IgD-negative memory B cell (primary cell): ENCODE results near the gene NDUFA5. TPM values are rescaled to one million over a fixed set of nuclear protein-coding genes. Genes with fewer than 3 reads are reported as not detected.

Experiments
- H3K27ac Mint-ChIP-seq, 3 donors: one replicate each; pipeline ENCODE4 v1.8.0; 2020 to 2022; ENCODE audit warnings: mild to moderate bottlenecking in 3 of 3, mixed read lengths in 3 of 3, moderate library complexity in 1 of 3
- H3K27me3 Mint-ChIP-seq: one replicate; pipeline ENCODE4 v1.8.0; 2021; ENCODE audit warnings: mixed read lengths
- H3K36me3 Mint-ChIP-seq: one replicate; pipeline ENCODE4 v1.8.0; 2020; ENCODE audit warnings: mild to moderate bottlenecking, mixed read lengths
- H3K4me1 Mint-ChIP-seq, 3 donors: one replicate each; pipeline ENCODE4 v1.8.0; 2020 to 2022; ENCODE audit warnings: mixed read lengths in 3 of 3, mild to moderate bottlenecking in 1 of 3
- H3K4me3 Mint-ChIP-seq, 4 donors: one replicate each; pipeline ENCODE4 v1.8.0; 2020 to 2022; ENCODE audit warnings: mild to moderate bottlenecking in 4 of 4, mixed read lengths in 4 of 4, moderate library complexity in 3 of 4
- H3K9me3 Mint-ChIP-seq, 3 donors: one replicate each; pipeline ENCODE4 v1.8.0; 2020 to 2021; ENCODE audit warnings: mixed read lengths in 3 of 3, mild to moderate bottlenecking in 1 of 3
- polyA plus RNA-seq: library from polyadenylated mRNA; unstranded; fragments of 300-500 nt; fragmentation: Illumina TruSeq; gene quantifications from one replicate; pipeline ENCODE4 v1.2.3, GENCODE V29; 2021

NDUFA5 gene
- polyA plus RNA-seq, 1 donor from 2014 or later = 77.9 TPM

DNA sequence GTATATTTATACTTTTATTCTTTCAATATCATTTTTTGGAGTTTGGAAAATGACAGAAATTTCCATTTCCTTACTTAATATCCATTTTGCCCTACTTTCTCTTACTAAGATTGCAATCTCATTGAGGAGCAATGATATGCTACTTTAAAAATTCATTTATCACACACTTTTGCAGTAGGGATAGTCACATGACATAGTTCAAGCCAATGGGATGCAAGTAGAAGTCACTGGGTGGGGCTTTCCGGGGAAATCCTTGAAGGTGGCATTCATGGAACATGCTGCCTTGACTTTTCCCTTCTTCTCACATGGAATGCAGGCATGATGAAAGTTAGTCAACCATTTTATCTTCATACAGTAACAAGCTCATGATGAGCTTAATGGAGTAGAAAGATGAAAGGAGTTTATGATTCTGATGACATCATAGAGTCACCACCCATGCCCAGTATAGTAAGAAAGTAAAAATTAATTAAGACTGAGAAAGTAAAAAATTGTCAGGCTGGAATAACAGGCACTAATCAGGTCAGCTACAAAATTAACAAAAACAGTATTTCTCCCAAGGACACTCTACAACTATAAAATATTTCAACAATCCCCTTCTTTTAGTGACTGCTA, 56.6 kb downstream of the NDUFA5 start:
- Mint-ChIP-seq H3K9me3 (peaks cover 2 to 11% (median 10%) of the 10 kb centered on the region in 3 donors), H3K36me3 (peaks cover 1% of the 10 kb centered on the region), H3K4me3 (peak overlapping the region in 1 of 4 donors; percentile 25), H3K27ac (peak overlapping the region in 1 of 3 donors; percentile 3), H3K4me1 (no peaks in the 10 kb centered on the region), H3K27me3 (peaks cover 6% of the 10 kb centered on the region)

DNA sequence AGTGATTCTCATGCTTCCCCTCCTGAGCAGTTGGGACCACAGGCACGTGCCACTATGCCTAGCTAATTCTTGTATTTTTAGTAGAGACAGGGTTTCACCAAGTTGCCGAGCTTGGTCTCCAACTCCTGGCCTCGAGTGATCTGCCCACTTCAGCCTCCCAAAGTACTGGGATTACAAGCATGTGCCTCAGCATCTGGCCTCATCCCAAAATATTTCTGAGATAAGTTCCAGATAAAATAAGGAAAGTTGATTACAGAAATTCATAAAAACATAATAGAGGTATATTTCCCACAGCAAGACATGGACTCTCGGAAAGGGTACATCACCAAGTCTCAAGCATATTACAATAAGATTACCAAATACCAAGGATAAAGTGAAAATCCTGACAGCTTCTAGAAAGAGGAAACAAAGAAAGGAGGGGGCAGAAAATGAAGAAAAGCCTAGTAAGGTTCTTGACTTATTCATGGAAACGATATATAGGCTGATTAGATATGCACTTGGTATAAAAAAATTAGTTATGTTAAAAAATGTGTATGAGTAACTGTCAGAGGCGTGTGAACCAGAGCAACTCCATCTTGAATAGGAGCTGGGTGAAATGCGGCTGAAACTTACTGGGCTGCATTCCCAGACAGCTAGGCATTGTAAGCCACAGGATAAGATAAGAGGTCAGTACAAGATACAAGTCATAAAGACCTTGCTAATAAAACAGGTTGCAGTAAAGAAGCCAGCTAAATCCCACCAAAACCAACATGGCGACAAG, 58.2 kb downstream of the NDUFA5 start:
- H3K4me1 Mint-ChIP-seq = no peaks in the 10 kb centered on the region
- H3K27me3 Mint-ChIP-seq = peaks cover 6% of the 10 kb centered on the region
- no peak overlapping the region for H3K4me3 Mint-ChIP-seq
- H3K36me3 Mint-ChIP-seq = peaks cover 1% of the 10 kb centered on the region
- peaks cover 2% of the 10 kb centered on the region in 3 donors for H3K9me3 Mint-ChIP-seq
- H3K27ac Mint-ChIP-seq = no peak overlapping the region

DNA sequence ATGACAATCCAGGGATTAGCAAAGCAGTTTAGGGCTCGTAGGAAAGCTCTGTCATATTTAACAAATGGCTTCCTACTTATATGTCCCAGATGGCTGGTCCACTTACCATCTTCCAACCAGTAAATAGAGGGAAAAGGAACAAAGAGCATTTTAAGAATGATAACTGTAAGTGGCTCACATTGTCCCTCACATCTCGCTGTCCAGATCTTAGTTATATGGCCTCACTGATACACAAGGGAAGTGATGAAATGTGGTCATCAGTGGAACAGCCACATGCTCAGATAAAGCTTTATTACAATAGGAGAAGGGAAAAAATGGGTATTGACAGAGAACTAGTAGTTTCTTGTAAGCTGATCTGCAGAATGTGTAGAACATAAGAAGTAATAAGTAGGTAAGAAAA, 59.0 kb downstream of the NDUFA5 start:
- H3K9me3 Mint-ChIP-seq = no peaks in the 10 kb centered on the region
- no peak overlapping the region for H3K4me3 Mint-ChIP-seq
- H3K36me3 Mint-ChIP-seq = peaks cover 1% of the 10 kb centered on the region
- peaks cover 6% of the 10 kb centered on the region for H3K27me3 Mint-ChIP-seq
- no peaks in the 10 kb centered on the region for H3K4me1 Mint-ChIP-seq
- H3K27ac Mint-ChIP-seq = no peak overlapping the region

DNA sequence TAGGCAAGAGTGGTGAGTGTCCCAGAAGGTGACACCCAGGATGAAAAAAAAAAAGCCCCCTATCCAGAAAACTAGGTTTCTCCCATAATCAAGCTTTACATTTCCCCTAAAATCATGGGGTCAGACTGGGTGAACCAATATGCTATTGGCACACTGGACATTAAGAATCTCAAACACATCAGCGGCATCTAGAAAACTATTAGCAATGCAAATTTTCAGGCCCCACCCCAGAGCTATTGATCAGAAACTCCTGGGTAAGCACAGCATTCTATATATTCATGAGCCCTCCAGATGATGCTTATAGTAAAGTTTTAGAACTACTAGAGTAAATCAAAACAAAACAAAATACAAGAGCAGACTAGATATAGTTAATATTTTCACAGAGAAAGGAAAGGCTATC, 59.6 kb downstream of the NDUFA5 start:
- H3K4me1 Mint-ChIP-seq = no peaks in the 10 kb centered on the region
- no peaks in the 10 kb centered on the region for H3K9me3 Mint-ChIP-seq
- peaks cover 1% of the 10 kb centered on the region for H3K36me3 Mint-ChIP-seq
- no peak overlapping the region for H3K4me3 Mint-ChIP-seq
- no peak overlapping the region for H3K27ac Mint-ChIP-seq
- H3K27me3 Mint-ChIP-seq = peaks cover 6% of the 10 kb centered on the region

DNA sequence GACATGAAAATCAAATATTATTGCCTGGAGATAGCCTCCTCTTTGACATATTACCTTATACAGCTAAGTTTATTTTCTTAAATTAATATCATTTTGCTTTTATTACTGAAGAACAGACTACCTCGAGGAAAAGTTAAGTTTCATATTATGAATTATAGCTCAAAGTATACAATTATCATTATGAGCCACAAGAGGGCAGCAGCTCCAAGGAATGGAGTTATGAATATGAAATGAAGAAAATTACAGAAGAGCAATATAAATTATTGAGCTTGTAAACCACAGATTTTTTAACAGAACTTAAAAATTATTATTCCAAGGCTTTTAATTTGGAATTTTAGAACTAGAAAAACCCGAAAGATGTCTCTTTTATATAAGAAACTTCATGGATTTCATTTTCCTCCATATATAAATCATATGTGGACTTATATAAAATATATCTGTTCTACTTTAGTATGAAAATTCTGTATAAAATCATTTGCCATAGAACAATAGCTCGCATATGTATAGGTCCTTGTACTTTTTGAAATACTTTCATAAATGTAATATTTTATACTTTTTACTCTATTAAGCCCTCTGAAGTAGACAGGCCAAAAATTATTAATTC, 63.3 kb downstream of the NDUFA5 start:
- Mint-ChIP-seq H3K27ac (no peak overlapping the region), H3K27me3 (peaks cover 2% of the 10 kb centered on the region), H3K9me3 (no peaks in the 10 kb centered on the region)

DNA sequence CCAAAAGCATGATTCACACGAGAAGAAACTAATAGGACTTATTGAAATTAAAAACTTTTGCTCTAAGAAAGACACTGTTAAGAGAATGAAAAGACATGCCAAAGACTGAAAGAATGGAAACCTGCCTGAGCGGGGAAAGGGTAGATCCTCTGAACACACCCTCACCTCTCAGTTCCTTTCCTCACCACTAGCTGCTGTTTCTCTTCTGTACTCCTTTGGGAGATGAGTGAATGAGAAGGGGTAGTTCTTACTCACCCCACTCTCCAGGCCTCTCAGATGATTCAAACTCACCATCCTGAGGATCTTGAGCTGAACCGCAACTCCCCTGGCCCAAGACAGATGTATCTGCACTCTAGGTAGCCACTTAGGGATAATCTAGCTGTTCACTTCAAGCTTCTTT, 65.1 kb downstream of the NDUFA5 start:
- Mint-ChIP-seq H3K27ac (no peak overlapping the region), H3K4me1 (no peaks in the 10 kb centered on the region), H3K9me3 (no peaks in the 10 kb centered on the region), H3K4me3 (no peak overlapping the region), H3K36me3 (peaks cover 1% of the 10 kb centered on the region), H3K27me3 (peaks cover under 1% of the 10 kb centered on the region)

More for the DNA sequence above, 63.3 kb downstream of the NDUFA5 start:
- Mint-ChIP-seq H3K36me3 (peaks cover 1% of the 10 kb centered on the region), H3K4me1 (no peaks in the 10 kb centered on the region), H3K4me3 (no peak overlapping the region)

Other genes starting within 250 kb of the NDUFA5 start
- not detected for gene IQUB, start 23.2 kb downstream of the NDUFA5 start, polyA plus RNA-seq
- gene ASB15, start 44.0 kb upstream of the NDUFA5 start, polyA plus RNA-seq = not detected
- not detected for gene LMOD2, start 98.0 kb upstream of the NDUFA5 start, polyA plus RNA-seq
- 2.8 TPM for gene WASL, start 191.2 kb upstream of the NDUFA5 start, polyA plus RNA-seq